Ammon's horn (tissue), 1 donor: ENCODE measurements around the gene TERT.

Experiments used
- DNase-seq: peaks from one replicate; pipeline ENCODE4 v3.0.0-alpha.2; 2016; ENCODE audit warnings: low spot score

TERT gene

GRCh38 chr5:1219098-1219767 lies 75.6 kb downstream of the TERT start:
- DNase-seq, result no peak

GRCh38 chr5:1218351-1219080 lies 76.4 kb downstream of the TERT start:
- DNase-seq, result no peak

GRCh38 chr5:1217596-1218206 lies 77.2 kb downstream of the TERT start:
- no peak for DNase-seq

GRCh38 chr5:1216918-1217295 lies 78.0 kb downstream of the TERT start:
- DNase-seq, result no peak

- no peak for DNase-seq
Measured at GRCh38 chr5:1216211-1216917, 78.5 kb downstream of the TERT start.

GRCh38 chr5:1215320-1216096 lies 79.4 kb downstream of the TERT start:
- DNase-seq, result no peak

- no peak for DNase-seq
Measured at GRCh38 chr5:1214936-1215220, 80.0 kb downstream of the TERT start.

GRCh38 chr5:1214163-1214935 lies 80.5 kb downstream of the TERT start:
- no peak for DNase-seq

GRCh38 chr5:1213508-1214162 lies 81.2 kb downstream of the TERT start:
- DNase-seq, result no peak

GRCh38 chr5:1212881-1213280 lies 82.0 kb downstream of the TERT start:
- DNase-seq, result no peak

GRCh38 chr5:1212271-1212670 lies 82.6 kb downstream of the TERT start:
- DNase-seq, result no peak

GRCh38 chr5:1211701-1212100 lies 83.2 kb downstream of the TERT start:
- DNase-seq, result no peak

- DNase-seq, result no peak
Measured at GRCh38 chr5:1210832-1211251, 84.0 kb downstream of the TERT start.

GRCh38 chr5:1209896-1210776 lies 84.7 kb downstream of the TERT start:
- no peak for DNase-seq

- no peak for DNase-seq
Measured at GRCh38 chr5:1209489-1209852, 85.4 kb downstream of the TERT start.

GRCh38 chr5:1208743-1209488 lies 86.0 kb downstream of the TERT start:
- DNase-seq, result no peak

GRCh38 chr5:1208221-1208742 lies 86.6 kb downstream of the TERT start:
- no peak for DNase-seq

- DNase-seq, result no peak
Measured at GRCh38 chr5:1207555-1207954, 87.3 kb downstream of the TERT start.
